Stomach (tissue), 4 donors: ENCODE results near the gene HESX1.

Experiments
- CTCF ChIP-seq, 7 experiments: fragments of 450-650 bp in 4 of 7; fragments of 200-600 bp in 3 of 7; sonication (generic) in 3 of 7; IDR thresholded peaks; one replicate each; pipeline ENCODE4 v1.5.1; 2016 to 2019; ENCODE audit warnings: antibody characterized with exemption in 7 of 7, control low read depth in 2 of 7, mild to moderate bottlenecking in 1 of 7
- POLR2AphosphoS5 ChIP-seq, 3 donors: sonication (generic); formaldehyde crosslinking; IDR thresholded peaks; one replicate each; pipeline ENCODE4 v1.6.1; 2016; ENCODE audit warnings: antibody characterized with exemption in 3 of 3

GRCh38 chr3:57169872-57170623, 29.7 kb downstream of the HESX1 start:
- TF ChIP-seq CTCF (IDR thresholded peaks at IDR 0.05) (peak in 5 of 7 experiments; percentile 53 to 81 (median 78)), POLR2AphosphoS5 (IDR thresholded peaks at IDR 0.05) (peak in 1 of 3 donors; percentile 47)
